ENCODE measurements around the gene ADD2. TPM values are rescaled to one million over a fixed set of nuclear protein-coding genes. Genes with fewer than 3 reads are reported as not detected.

The ADD2 gene
- total RNA-seq, 4 donors from 2014 or later: 1.9 to 6.5 (median 3.1) TPM

- TF ChIP-seq CTCF (IDR thresholded peaks at IDR 0.05) (no peak), POLR2A (IDR thresholded peaks at IDR 0.05) (no peak)
- peak; percentile 54 to 56 for DNase-seq
- intact Hi-C loops (cut with DNase I): loop anchor here (5.0 kb wide), 2 partner anchors 64 to 274 kb away; partner anchors contain the start of gene TGFA
Measured at GRCh38 chr2:70616168-70616694, 151.8 kb downstream of the ADD2 start.

GRCh38 chr2:70615222-70615621 is 152.8 kb downstream of the ADD2 start:
- Histone ChIP-seq H3K27ac (no peak overlapping the region), H3K27me3 (no peaks in the 10 kb centered on the region), H3K4me3 (replicated peaks in 1 of 3) (no peak overlapping the region), H3K4me1 (peaks cover 11 to 17% of the 10 kb centered on the region in 2 donors), H3K36me3 (no peaks in the 10 kb centered on the region), H3K9me3 (no peaks in the 10 kb centered on the region)
- 69 to 85% methylated on average over 2 of the region's 2 CpGs for WGBS, 2 donors
- no peak for TF ChIP-seq POLR2A (IDR thresholded peaks at IDR 0.05)
- TF ChIP-seq CTCF (IDR thresholded peaks at IDR 0.05): no peak
- no peak for DNase-seq
- intact Hi-C loops (cut with DNase I): loop anchor here (5.0 kb wide), 2 partner anchors 63 to 273 kb away; partner anchors contain the start of gene TGFA

More at GRCh38 chr2:70616168-70616694, 151.8 kb downstream of the ADD2 start:
- Histone ChIP-seq H3K27me3 (no peaks in the 10 kb centered on the region), H3K36me3 (no peaks in the 10 kb centered on the region), H3K4me3 (replicated peaks in 1 of 3) (no peak overlapping the region), H3K4me1 (peaks cover 11 to 17% of the 10 kb centered on the region in 2 donors), H3K27ac (no peak overlapping the region), H3K9me3 (no peaks in the 10 kb centered on the region)
- WGBS, 2 donors: 51 to 71% methylated on average over 3 to 6 of the region's 6 CpGs

- Histone ChIP-seq H3K9me3 (no peaks in the 10 kb centered on the region), H3K27me3 (no peaks in the 10 kb centered on the region), H3K36me3 (no peaks in the 10 kb centered on the region), H3K4me3 (replicated peaks in 1 of 3) (no peak overlapping the region), H3K4me1 (peaks cover 11 to 17% of the 10 kb centered on the region in 2 donors), H3K27ac (no peak overlapping the region)
- 85 to 87% methylated on average over 7 of the region's 7 CpGs for WGBS, 2 donors
- intact Hi-C loops (cut with DNase I): no loop called here
- no peak for DNase-seq
- TF ChIP-seq CTCF (IDR thresholded peaks at IDR 0.05) (no peak), POLR2A (IDR thresholded peaks at IDR 0.05) (no peak)
Measured at GRCh38 chr2:70613521-70613920, 154.5 kb downstream of the ADD2 start.

GRCh38 chr2:70612574-70612973 is 155.4 kb downstream of the ADD2 start:
- TF ChIP-seq POLR2A (IDR thresholded peaks at IDR 0.05) (no peak), CTCF (IDR thresholded peaks at IDR 0.05) (no peak)
- no peak overlapping the region for H3K27ac ChIP-seq
- H3K27me3 ChIP-seq: no peaks in the 10 kb centered on the region
- H3K4me1 ChIP-seq: peaks cover 11 to 17% of the 10 kb centered on the region in 2 donors
- 95 to 96% methylated on average over 3 of the region's 3 CpGs for WGBS, 2 donors
- DNase-seq: no peak
- H3K36me3 ChIP-seq: no peaks in the 10 kb centered on the region
- intact Hi-C loops (cut with DNase I): no loop called here
- no peak overlapping the region for H3K4me3 ChIP-seq (replicated peaks in 1 of 3)
- H3K9me3 ChIP-seq: no peaks in the 10 kb centered on the region

- Histone ChIP-seq H3K4me1 (peaks cover 3 to 4% of the 10 kb centered on the region in 2 donors), H3K4me3 (replicated peaks in 1 of 3) (no peak overlapping the region), H3K36me3 (no peaks in the 10 kb centered on the region), H3K27me3 (no peaks in the 10 kb centered on the region), H3K9me3 (no peaks in the 10 kb centered on the region), H3K27ac (no peak overlapping the region)
- TF ChIP-seq CTCF (IDR thresholded peaks at IDR 0.05): no peak
- no peak for TF ChIP-seq POLR2A (IDR thresholded peaks at IDR 0.05)
- intact Hi-C loops (cut with DNase I): no loop called here
- DNase-seq: no peak
- 85 to 92% methylated on average over 6 of the region's 6 CpGs for WGBS, 2 donors
Measured at GRCh38 chr2:70608373-70608772, 159.6 kb downstream of the ADD2 start.

Data from thyroid gland (tissue), 4 donors.